ENCODE data around the gene ADGRE1. TPM values are rescaled to one million over a fixed set of nuclear protein-coding genes. Genes with fewer than 3 reads are reported as not detected.

ADGRE1 gene, protein sequence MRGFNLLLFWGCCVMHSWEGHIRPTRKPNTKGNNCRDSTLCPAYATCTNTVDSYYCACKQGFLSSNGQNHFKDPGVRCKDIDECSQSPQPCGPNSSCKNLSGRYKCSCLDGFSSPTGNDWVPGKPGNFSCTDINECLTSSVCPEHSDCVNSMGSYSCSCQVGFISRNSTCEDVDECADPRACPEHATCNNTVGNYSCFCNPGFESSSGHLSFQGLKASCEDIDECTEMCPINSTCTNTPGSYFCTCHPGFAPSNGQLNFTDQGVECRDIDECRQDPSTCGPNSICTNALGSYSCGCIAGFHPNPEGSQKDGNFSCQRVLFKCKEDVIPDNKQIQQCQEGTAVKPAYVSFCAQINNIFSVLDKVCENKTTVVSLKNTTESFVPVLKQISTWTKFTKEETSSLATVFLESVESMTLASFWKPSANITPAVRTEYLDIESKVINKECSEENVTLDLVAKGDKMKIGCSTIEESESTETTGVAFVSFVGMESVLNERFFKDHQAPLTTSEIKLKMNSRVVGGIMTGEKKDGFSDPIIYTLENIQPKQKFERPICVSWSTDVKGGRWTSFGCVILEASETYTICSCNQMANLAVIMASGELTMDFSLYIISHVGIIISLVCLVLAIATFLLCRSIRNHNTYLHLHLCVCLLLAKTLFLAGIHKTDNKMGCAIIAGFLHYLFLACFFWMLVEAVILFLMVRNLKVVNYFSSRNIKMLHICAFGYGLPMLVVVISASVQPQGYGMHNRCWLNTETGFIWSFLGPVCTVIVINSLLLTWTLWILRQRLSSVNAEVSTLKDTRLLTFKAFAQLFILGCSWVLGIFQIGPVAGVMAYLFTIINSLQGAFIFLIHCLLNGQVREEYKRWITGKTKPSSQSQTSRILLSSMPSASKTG
- total RNA-seq (2022; extraction: Qiagen RNA extraction; ENCODE audit: low read depth), result 5.0 to 6.0 TPM (median 5.4 TPM) in 5 replicates

DNA sequence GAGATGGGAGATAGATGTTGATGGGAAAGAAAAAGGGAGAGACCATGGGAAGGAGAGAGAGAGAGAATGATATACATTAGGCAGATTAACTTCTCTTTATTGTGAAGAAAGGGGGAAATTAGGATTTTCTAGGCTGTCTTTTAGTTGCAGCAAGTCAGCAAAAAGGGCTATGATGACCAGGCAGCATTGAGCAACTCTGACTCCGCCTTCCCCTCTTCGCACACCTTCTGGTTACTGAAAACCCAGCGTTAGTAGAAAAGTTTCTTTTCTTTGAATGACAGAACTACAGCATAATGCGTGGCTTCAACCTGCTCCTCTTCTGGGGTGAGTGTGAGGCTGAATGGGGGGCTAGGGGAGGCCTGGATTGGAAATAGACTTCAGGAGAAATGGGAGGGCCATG is at the start of gene ADGRE1:
TSS of gene ADGRE1 (plus strand) at position 264 of the 400 bp plus-strand sequence. CDS start at position 294, 30 bp downstream.

Other genes starting within 250 kb of the ADGRE1 start
- 0.05 to 0.25 TPM (median 0.12 TPM) in 4 of 5 replicates, not detected in the other for gene TNFSF14, start 217.4 kb upstream of the ADGRE1 start, total RNA-seq (2022; extraction: Qiagen RNA extraction; ENCODE audit: low read depth)
- gene C3, start 166.9 kb upstream of the ADGRE1 start, total RNA-seq (2022; extraction: Qiagen RNA extraction; ENCODE audit: low read depth), result 38.5 to 59.5 TPM (median 46.6 TPM) in 5 replicates
- gene GPR108, start 150.0 kb upstream of the ADGRE1 start, total RNA-seq (2022; extraction: Qiagen RNA extraction; ENCODE audit: low read depth), result 28.6 to 45.9 TPM (median 41.6 TPM) in 5 replicates
- 65.2 to 93.3 TPM (median 85.2 TPM) in 5 replicates for gene TRIP10, start 147.9 kb upstream of the ADGRE1 start, total RNA-seq (2022; extraction: Qiagen RNA extraction; ENCODE audit: low read depth)
- gene SH2D3A, start 120.1 kb upstream of the ADGRE1 start, total RNA-seq (2022; extraction: Qiagen RNA extraction; ENCODE audit: low read depth), result 11.2 to 19.0 TPM (median 16.9 TPM) in 5 replicates
- gene VAV1, start 114.9 kb upstream of the ADGRE1 start, total RNA-seq (2022; extraction: Qiagen RNA extraction; ENCODE audit: low read depth), result 6.1 to 7.9 TPM (median 7.1 TPM) in 5 replicates
- gene MBD3L2B, start 133.9 kb downstream of the ADGRE1 start, total RNA-seq (2022; extraction: Qiagen RNA extraction; ENCODE audit: low read depth), result not detected in 5 replicates
- not detected in 5 replicates for gene MBD3L5, start 143.0 kb downstream of the ADGRE1 start, total RNA-seq (2022; extraction: Qiagen RNA extraction; ENCODE audit: low read depth)
- not detected in 5 replicates for gene MBD3L4, start 152.6 kb downstream of the ADGRE1 start, total RNA-seq (2022; extraction: Qiagen RNA extraction; ENCODE audit: low read depth)
- gene MBD3L2, start 161.7 kb downstream of the ADGRE1 start, total RNA-seq (2022; extraction: Qiagen RNA extraction; ENCODE audit: low read depth), result not detected in 5 replicates
- not detected in 5 replicates for gene MBD3L3, start 171.1 kb downstream of the ADGRE1 start, total RNA-seq (2022; extraction: Qiagen RNA extraction; ENCODE audit: low read depth)
- 2.2 to 3.3 TPM (median 3.0 TPM) in 5 replicates for gene ZNF557, start 182.1 kb downstream of the ADGRE1 start, total RNA-seq (2022; extraction: Qiagen RNA extraction; ENCODE audit: low read depth)

All from A549 treated with ZK216348 at 1 μM for 4 hours (cell line).